HG02678 (cell line): ENCODE results near the gene SCRN2.

Experiments used
- ATAC-seq: cut with Tn5 transposase; IDR thresholded peaks from one replicate; pipeline ENCODE4 v1.9.1; 2021; ENCODE audit warnings: mild to moderate bottlenecking, moderate library complexity; ENCODE audit not compliant: unreplicated experiment

Gene SCRN2

DNA sequence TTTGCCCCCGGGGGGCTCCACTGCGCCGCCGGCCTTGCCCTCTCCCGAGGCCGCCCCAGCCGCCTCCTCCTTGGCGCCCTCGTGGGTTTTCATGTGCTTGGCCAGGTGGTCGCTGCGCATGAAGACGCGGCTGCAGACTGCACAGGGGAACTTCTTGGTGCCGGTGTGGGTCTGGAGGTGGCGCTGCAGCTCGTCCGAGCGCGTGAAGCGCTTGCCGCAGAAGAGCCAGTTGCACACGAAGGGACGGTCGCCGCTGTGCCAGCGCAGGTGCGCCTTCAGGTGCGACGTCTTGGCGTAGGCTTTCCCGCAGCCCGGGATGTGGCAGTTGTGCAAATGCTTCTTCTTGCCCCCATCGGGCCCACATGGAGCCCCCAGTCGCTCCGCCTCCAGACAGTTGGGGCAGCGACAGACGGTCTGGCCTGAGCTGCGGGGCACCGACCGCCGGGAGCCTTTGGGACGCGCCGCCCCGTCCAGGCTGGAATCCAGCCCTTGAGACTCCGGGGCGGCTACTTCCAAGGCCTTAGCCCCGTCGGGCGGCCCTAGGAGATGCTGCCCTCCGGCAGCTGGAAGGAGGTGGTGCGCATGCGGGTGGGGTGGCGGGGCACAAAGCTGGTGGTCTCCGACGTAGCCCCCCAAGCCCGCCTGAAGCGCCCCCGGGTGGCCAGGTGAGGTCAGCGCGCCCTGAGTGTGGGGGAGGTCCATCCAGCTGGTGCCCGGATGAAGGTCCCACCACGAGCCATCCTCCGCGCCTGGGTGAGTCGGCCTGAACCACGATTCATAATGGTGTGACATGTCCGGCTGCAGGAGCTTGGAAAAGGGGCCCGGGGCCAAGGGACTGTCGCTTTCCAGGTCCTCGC lies 6.5 kb upstream of the SCRN2 start:
- no peak for ATAC-seq

DNA sequence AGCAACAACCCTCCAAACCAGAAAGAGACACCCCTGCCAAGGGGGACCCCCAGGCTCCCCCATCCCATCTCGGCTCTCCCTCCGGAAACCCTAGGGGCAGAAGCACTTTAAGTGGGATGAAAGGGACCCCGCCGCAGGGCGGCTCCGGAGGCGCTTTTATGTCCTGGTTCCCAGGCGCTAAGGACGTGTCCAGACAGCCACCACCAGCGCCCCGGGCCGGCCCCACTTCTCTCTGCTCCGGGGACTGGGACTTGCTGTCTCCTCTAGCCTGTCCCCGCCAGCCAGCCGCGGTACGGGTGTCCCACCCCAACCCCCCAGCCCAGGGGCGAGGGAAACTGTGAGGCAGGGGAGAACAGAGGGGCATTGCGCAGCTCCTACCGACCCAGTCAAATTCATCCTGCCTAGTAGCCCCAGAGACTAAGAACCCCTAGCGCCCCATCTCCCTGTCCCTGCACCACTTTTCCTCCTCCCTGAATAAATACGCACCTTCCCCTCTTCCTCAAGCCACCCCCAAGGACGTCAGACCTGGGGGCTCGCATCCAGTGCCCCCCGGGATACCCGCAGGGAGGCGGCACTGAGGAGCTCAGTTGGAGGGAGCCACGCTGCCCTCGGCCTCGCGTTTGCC lies 5.8 kb upstream of the SCRN2 start:
- no peak for ATAC-seq

- ATAC-seq = no peak
Measured at GRCh38 chr17:47845716-47846075, 4.6 kb upstream of the SCRN2 start.

DNA sequence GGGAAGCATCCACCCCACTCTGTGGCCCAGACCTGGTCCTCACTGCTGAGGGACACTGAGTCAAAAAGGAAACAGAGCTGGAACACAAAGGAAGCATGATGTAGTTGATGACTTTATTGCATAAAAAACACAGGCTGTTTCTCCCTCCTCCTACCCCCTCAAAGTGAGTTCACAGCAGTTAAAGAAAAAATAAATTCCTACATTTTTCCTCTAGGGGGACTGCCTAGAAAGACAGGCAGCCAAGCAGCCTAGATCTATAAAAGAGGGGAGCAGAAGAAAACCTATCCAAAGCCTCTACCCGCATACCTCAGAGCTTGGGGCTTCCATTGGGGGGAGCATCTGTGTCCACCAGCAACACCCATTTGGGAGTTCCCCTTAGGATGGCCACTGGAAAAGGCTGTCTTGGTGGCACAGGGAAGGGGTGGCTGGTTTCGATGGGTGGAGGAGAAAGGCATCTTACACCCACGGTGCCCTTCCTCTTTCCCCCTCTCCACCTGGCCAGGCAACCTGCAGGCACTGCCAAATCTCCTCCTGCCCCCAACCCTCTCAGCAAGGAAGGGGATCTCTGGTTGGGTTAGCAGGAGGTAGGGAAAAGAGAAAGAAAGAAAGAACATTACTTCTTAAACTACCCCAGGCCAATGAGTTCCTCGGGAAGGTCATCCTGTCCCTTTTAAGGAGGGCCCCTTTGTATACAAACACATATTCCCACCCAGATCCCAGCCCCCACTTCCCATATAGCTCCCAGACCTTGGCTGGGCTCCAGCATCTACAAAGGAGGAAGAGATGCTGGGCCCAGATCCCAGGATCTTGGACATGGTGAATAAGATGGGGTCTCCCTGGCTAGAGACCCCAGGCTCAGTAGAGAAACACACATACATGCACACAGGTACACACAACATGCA lies 4.0 kb upstream of the SCRN2 start:
- no peak for ATAC-seq

DNA sequence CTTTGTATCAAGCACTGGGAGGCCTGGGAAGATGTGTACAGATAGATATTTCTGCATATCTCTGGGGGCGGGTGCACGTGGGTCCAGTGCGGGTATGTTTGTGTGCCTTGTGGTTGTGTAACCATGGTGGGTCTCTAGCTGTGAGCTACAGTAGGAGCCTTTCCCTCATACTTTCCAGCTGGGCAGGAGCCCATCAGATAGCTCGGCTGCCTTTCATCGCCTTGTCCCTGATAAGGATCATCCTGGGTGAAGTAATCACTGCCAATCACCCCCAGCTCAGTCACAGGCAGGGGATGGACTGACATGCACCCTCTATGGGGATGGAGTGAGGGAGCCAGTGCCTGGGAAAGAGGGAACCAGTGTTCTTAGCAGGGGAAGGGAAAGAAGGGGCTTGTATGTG lies 3.2 kb upstream of the SCRN2 start:
- ATAC-seq = no peak

DNA sequence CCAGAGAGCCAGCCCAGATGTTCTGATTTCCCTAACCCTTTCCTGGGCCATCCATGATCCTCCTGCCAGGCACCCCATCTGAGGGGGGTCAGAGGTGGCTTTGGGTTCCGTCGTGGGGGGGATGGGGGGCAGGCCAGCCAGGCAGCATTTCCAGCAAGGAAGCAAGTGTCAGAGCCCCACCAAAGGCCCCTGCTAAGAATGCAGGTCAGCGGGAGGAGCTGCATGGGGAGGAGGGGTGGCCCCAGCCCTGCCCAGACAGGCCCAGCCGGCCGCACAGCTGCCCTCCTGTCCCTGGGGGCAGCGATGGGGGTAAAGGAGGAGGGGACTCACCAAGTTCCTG lies 2.3 kb upstream of the SCRN2 start:
- no peak for ATAC-seq

GRCh38 chr17:47841488-47842291 lies 617 bp upstream of the SCRN2 start:
- ATAC-seq = no peak

DNA sequence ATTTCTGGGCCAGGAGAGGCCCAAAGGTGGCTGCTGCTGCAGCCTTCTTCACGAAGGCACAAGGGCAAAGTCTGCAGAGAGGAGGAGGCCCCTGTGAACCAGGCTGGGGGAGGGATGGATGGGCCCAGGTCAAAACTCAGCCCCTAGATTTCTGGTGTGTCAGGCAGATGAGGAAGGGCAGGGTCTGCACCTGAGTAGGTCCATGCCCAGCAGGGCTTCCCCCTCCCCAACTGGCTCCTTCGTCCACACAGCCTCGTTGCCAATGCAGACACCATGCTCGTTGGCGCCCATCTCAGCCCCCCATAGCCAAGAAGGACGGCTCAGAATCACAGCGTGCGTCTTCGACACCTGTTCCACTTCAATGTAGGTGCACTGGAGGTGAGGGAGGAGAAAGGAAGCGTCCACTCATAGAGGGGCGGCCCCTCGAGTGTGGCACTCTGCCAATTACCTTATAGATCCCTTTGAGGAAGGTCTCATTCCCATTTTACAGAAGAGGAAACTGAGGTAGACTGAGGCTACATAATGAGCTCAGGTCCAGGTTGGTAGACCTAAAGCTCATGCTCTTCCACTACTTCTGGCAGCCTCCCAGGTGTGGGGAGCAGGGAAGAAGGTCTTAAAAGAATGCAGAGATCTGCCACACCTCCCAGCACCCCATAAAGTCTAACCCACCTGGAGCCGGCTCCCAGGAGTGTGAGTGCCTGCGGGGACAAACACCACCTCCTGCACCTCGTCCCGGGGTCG lies 902 bp downstream of the SCRN2 start:
- no peak for ATAC-seq

DNA sequence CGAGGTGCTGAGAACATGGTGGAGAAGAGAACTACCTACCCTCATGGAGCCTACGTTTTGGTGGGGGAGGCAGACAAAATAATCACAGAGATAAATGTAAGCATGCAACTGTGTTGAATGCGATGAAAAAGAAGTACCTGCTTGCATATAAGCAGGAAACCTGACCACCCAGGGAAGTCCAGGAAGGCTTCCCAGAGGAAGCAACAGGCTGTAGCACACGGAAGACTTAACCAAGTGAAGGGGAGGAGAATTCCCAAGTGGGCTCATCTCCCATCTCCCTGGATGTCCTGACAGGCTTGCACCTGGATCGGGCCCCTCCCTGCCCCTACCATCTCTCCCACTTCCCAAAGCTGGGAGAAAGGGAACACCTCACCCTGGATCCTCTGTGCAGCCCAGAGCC lies 2.0 kb downstream of the SCRN2 start:
- no peak for ATAC-seq

GRCh38 chr17:47838636-47839035 lies 2.4 kb downstream of the SCRN2 start:
- ATAC-seq = no peak

GRCh38 chr17:47837401-47838039 lies 3.6 kb downstream of the SCRN2 start:
- no peak for ATAC-seq

DNA sequence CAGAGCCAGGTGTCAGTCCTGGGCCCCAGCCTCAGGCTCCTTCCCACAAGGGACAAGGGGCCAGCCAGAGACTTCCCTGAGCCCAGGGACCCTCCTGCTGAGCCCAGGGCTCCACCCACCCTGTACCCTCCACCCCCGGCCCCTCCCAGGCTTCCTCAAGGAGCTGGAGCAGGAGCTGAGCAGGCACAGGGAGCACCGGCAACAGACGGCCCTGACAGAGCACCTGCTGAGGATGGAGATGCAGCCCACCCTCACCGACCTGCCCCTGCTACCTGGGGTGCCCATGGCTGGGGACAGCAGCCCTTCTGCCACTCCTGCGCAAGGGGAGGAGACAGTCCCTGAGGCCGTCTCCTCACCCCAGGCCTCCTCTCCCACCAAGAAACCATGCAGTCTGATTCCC lies 4.5 kb downstream of the SCRN2 start:
- ATAC-seq = no peak

DNA sequence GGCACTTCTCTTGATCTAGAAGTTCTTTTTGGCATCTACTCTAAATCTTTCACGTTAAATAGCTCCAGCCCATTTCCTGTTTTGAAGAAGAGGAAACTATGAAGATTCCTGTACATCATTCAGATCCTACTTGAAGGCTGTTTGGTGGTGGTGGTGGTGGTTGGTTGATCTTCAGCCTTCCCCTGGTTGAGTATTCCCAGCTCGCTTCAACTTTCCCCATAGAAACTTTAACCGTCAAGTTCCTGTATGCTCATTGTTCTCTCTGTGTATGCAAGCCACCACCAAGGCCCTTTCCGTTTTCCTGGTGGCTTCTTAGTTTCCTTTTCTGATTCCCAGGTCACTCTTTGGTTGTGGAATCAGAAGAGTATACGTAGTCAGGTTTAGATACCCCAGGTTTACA lies 6.3 kb downstream of the SCRN2 start:
- ATAC-seq = no peak

- ATAC-seq = no peak
Measured at GRCh38 chr17:47831934-47832327, 9.1 kb downstream of the SCRN2 start.

DNA sequence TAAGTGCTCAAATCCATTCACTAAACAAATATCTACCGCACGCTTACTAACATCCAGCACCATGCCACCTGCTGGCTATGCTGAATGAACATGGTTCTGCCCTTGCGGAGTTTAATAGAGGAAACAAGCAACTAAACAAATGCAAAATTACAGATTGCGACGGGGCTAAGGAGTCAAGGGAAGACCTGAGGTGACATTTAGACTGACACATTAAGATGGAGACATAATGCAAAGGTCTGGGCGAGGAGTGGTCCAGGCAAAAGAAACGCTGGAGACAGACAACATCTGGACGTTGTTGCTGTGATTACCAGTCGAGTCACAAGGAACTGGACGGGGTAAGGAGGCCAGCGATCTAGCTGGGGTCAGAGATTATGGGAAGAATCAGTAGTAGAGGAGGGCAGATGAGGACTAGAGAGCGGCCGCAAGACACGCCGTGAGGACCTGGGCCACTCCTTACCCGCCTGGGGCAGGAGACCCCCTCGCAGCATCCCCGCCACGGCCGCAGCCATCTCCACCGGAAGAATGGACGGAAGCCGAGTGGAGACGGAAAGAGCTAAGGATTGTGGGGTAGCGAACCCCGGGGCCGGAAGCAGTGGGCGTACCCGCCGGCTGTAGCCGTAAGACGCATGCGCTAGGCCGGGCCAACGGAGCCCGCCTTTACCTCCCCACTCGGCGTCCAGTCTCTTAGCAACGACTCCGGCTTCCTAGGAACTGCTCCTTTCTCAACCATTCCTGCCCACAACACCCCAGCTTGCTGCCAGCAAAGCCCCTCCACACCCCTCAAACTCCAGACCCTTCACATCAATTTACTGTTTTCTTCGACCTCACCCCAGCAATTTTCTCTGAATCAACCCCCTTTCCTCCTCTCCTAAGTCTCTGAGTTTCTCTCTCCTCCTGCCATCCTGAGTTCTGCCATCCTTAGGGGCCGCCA lies 9.8 kb downstream of the SCRN2 start, which contains the start of the genes LRRC46 and MRPL10:
TSS of gene LRRC46 (plus strand) at position 668 of the 931 bp plus-strand sequence. CDS start 320 bp downstream, outside the sequence.
TSS of gene MRPL10 (minus strand) at position 539 of the 931 bp plus-strand sequence. CDS start at position 509, 30 bp downstream.
- ATAC-seq = peak; percentile 93

GRCh38 chr17:47830396-47831002 lies 10.6 kb downstream of the SCRN2 start:
- ATAC-seq = no peak

DNA sequence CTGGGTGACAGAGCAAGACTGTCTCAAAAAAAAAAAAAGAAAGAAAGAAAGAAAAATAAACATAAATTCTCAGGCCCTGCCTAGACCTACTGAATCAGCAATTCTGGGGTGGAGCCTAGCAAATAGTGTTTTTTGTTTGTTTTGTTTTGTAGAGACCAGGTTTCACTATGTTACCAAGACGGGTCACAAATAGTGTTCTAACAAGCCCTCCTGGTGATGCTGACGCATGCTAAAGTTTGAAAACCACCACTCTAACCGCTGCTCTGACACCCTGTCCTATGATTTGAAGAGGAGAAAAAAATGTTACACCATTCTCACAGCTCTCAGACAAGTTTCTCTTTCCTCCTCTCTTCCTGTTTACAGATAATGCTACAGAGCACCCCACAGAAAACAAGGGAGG lies 11.2 kb downstream of the SCRN2 start:
- ATAC-seq = no peak

DNA sequence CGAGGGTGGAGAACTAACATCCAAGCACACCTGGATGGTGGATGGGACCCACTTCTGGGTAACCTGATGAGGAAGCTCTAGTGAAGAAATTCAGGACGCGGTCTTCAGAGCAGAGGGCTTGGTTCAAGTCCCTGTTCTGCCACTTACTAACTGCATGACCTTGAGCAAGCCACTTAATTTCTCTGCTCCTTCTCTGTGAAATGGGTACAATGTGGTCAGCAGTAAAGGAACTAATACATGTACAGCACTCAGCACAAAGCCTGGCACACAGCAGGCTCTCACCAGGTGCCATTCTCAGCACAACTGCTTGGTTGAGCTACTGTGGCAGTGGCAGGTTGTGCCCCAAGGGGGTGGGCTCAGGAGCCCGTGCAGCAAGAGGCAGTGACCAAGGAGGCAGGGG lies 17.6 kb downstream of the SCRN2 start:
- no peak for ATAC-seq
